MM.1S (cell line): ENCODE results near the gene SLC24A3.
A peak's percentile ranks its signal among the peaks of the same experiment; 100 is the strongest.

Experiments
- DNase-seq: peaks from one replicate; pipeline ENCODE4 v3.0.0-alpha.2; 2015
- H2AFZ ChIP-seq: fragments of 300-600 bp; sonication (generic); 2 replicates; pipeline ENCODE4 v1.6.0; 2016; ENCODE audit warnings: antibody characterized with exemption, low read length
- H3F3A ChIP-seq: fragments of 300-600 bp; sonication (generic); 2 replicates; pipeline ENCODE4 v1.6.1; 2016; ENCODE audit warnings: mild to moderate bottlenecking, antibody characterized with exemption, low read length, moderate library complexity, mixed read lengths; ENCODE audit not compliant: insufficient read depth
- H3K27ac ChIP-seq: fragments of 300-600 bp; sonication (generic); 2 replicates; pipeline ENCODE4 v1.5.1; 2016; ENCODE audit warnings: mild to moderate bottlenecking, low read length
- H3K27me3 ChIP-seq: fragments of 300-600 bp; sonication (generic); replicated peaks from 2 replicates; pipeline ENCODE4 v1.6.0; 2016; ENCODE audit warnings: low read length; ENCODE audit not compliant: insufficient read depth
- H3K36me3 ChIP-seq: fragments of 300-600 bp; sonication (generic); replicated peaks from 2 replicates; pipeline ENCODE4 v1.6.1; 2016; ENCODE audit warnings: mild to moderate bottlenecking, low read length, mixed read lengths; ENCODE audit not compliant: insufficient read depth
- H3K4me1 ChIP-seq: fragments of 300-600 bp; sonication (generic); 2 replicates; pipeline ENCODE4 v1.6.1; 2016; ENCODE audit warnings: low read length, mixed read lengths
- H3K4me2 ChIP-seq: fragments of 300-600 bp; sonication (generic); 2 replicates; pipeline ENCODE4 v1.6.0; 2016; ENCODE audit warnings: low read depth, low read length
- H3K4me3 ChIP-seq: fragments of 300-600 bp; sonication (generic); 2 replicates; pipeline ENCODE4 v1.5.1; 2016; ENCODE audit warnings: low read length, mixed read lengths
- H3K79me2 ChIP-seq: fragments of 300-600 bp; sonication (generic); 2 replicates; pipeline ENCODE4 v1.6.1; 2016; ENCODE audit warnings: mixed run types, low read length, mixed read lengths
- H3K9ac ChIP-seq: fragments of 300-600 bp; sonication (generic); 2 replicates; pipeline ENCODE4 v1.6.1; 2016; ENCODE audit warnings: low read length, mixed read lengths
- H3K9me2 ChIP-seq: fragments of 300-600 bp; sonication (generic); replicated peaks from 2 replicates; pipeline ENCODE4 v1.6.1; 2016; ENCODE audit warnings: mild to moderate bottlenecking, low read length, mixed read lengths; ENCODE audit not compliant: insufficient read depth
- H3K9me3 ChIP-seq: fragments of 300-600 bp; sonication (generic); replicated peaks from 2 replicates; pipeline ENCODE4 v1.6.1; 2016; ENCODE audit warnings: mild to moderate bottlenecking, low read length, mixed read lengths; ENCODE audit not compliant: insufficient read depth
- H4K20me1 ChIP-seq: fragments of 300-600 bp; sonication (generic); 2 replicates; pipeline ENCODE4 v1.6.1; 2016; ENCODE audit warnings: mild to moderate bottlenecking, low read length, moderate library complexity, mixed read lengths; ENCODE audit not compliant: insufficient read depth
- CTCF ChIP-seq: fragments of 300-600 bp; sonication (generic); IDR thresholded peaks from 2 replicates; pipeline ENCODE4 v1.5.1; 2016; ENCODE audit warnings: antibody characterized with exemption, low read length, mixed read lengths
- EZH2 ChIP-seq: fragments of 300-600 bp; sonication (generic); optimal IDR thresholded peaks from 2 replicates; pipeline ENCODE3; 2017; ENCODE audit warnings: low read depth, mild to moderate bottlenecking, antibody characterized with exemption, low read length, mixed read lengths
- EZH2phosphoT487 ChIP-seq: fragments of 300-600 bp; sonication (generic); IDR thresholded peaks from 2 replicates; pipeline ENCODE4 v1.6.1; 2018; ENCODE audit warnings: antibody characterized with exemption, low read length

SLC24A3 gene

GRCh38 chr20:19384940-19385339, 172.5 kb downstream of the SLC24A3 start:
- TF ChIP-seq EZH2phosphoT487: no peak
- TF ChIP-seq CTCF: no peak
- no peak for TF ChIP-seq EZH2
- Histone ChIP-seq H3K27ac (no peak overlapping the region), H2AFZ (no peak overlapping the region), H3K27me3 (no peaks in the 10 kb centered on the region), H3F3A (no peaks in the 10 kb centered on the region), H3K4me3 (no peak overlapping the region), H3K4me1 (no peaks in the 10 kb centered on the region), H3K9ac (no peak overlapping the region), H4K20me1 (no peaks in the 10 kb centered on the region), H3K4me2 (no peak overlapping the region), H3K36me3 (no peaks in the 10 kb centered on the region; the same call in 1 of the 2 replicates), H3K79me2 (no peaks in the 10 kb centered on the region), H3K9me3 (no peaks in the 10 kb centered on the region), H3K9me2 (no peaks in the 10 kb centered on the region)
- DNase-seq: no peak

- H2AFZ ChIP-seq: no peak overlapping the region
- H3K79me2 ChIP-seq: no peaks in the 10 kb centered on the region
- H4K20me1 ChIP-seq: no peaks in the 10 kb centered on the region
- no peaks in the 10 kb centered on the region for H3K9me2 ChIP-seq
- H3K4me2 ChIP-seq: no peak overlapping the region
- no peak overlapping the region for H3K9ac ChIP-seq
- no peaks in the 10 kb centered on the region for H3K27me3 ChIP-seq
- H3K9me3 ChIP-seq: no peaks in the 10 kb centered on the region
- no peaks in the 10 kb centered on the region for H3F3A ChIP-seq
- H3K4me3 ChIP-seq: no peak overlapping the region
- no peaks in the 10 kb centered on the region for H3K4me1 ChIP-seq
- TF ChIP-seq EZH2 (no peak), CTCF (no peak)
- no peaks in the 10 kb centered on the region; the same call in 1 of the 2 replicates for H3K36me3 ChIP-seq
- H3K27ac ChIP-seq: no peak overlapping the region
- DNase-seq: no peak
Measured at GRCh38 chr20:19387251-19387650, 174.8 kb downstream of the SLC24A3 start.

GRCh38 chr20:19392344-19393130, 180.1 kb downstream of the SLC24A3 start:
- TF ChIP-seq EZH2phosphoT487 (no peak), CTCF (no peak), EZH2 (no peak)
- no peak for DNase-seq
- Histone ChIP-seq H2AFZ (no peak overlapping the region), H3K36me3 (no peaks in the 10 kb centered on the region), H3K4me1 (no peaks in the 10 kb centered on the region), H3K4me2 (peak overlapping the region; percentile 4; the same call in 1 of the 2 replicates), H3K9ac (no peak overlapping the region), H3K27me3 (no peaks in the 10 kb centered on the region), H3K27ac (no peak overlapping the region), H3K4me3 (no peak overlapping the region), H4K20me1 (no peaks in the 10 kb centered on the region), H3K9me3 (no peaks in the 10 kb centered on the region), H3K79me2 (no peaks in the 10 kb centered on the region), H3K9me2 (no peaks in the 10 kb centered on the region), H3F3A (no peaks in the 10 kb centered on the region)
